IPS-NIHi7 (cell line): Measurements from ENCODE around the gene LAMA5.

Experiments used
- DNase-seq: peaks from one replicate; pipeline ENCODE4 v3.0.0; 2012; ENCODE audit warnings: mixed read lengths; ENCODE audit errors: extremely low spot score

The LAMA5 gene

DNA sequence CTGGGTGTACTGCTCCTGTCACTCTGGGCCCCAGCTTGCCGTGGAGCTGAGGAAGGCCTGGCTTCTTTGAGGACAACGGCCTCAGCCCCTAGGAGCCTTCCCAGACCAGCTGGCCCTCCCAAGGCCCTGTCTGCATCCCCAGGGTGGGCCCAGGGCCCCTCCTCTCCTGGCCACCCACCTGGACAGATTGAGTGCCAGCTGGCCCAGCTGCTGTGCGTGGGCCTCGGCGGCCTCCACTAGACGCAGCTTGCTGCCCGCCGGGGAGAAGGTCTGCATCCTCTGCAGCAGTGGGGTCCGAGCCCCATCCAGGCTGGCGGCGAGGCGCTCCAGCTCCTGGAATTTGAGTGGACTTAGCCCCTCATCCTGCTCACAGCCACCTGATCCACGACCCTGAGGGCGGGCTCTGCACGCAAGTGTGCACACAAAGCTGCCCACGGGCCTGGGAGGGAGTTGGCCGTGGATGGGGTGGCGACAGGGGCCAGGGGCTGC lies 49.9 kb downstream of the LAMA5 start:
- DNase-seq: no peak

DNA sequence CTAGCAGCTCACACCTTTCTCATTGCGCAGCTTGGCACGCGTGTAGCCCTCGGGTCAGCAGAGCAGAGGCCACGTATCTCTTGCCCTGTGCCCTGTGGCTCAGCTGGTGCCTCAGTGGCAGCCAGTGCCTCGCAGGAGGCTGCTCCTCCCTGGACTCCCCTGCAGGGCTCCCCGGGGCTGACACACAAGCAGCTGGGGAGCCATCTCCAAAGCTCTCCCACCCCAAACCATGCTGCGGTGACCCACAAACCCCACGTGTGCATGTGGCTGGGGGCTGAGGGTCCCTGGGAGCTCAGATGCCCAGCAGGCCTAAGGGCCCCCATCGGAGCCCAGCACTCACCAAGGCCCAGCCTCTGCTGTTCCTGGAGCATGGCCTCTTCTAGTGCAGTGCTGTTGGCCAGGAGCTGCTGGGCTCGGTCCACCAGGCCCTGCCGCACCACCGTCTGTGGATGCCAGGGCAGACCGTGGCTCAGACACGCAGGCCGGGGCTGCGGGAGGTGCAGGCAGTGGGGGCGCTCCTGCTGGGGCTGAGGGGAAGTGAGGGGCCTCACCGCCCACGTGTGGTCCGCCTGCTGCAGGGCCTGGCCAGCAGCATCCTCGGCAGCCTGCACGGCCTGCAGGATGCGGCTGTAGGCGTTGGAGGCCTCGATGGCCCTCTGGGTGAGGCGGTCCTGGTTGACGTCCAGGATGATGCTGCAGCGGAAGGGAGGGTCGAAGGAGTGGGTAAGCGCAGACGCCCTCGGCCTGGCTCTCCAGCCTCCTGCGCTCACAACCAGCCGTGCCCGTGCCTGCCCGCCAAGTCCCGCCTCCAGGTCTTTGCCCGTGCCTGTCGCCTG lies 50.6 kb downstream of the LAMA5 start:
- no peak for DNase-seq

DNA sequence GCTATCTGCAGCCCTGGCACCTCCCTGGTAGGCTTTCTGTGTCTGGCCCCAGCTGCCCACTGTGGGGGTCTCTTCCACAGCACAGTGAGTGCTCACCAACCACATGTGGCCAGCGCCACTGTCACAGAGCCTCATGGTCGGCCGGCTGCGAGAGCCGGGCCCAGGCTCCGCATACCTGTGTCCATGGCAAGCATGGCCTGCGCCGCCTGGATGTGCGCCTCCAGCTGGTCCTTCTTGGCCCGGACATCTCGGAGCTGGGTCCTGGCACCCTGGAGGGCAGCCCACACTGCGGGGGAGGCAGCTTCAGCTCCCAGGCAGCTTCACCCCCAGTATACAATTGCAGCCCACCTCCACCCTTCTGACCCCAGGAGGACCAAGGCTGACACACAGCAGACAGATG lies 51.3 kb downstream of the LAMA5 start:
- DNase-seq: no peak

DNA sequence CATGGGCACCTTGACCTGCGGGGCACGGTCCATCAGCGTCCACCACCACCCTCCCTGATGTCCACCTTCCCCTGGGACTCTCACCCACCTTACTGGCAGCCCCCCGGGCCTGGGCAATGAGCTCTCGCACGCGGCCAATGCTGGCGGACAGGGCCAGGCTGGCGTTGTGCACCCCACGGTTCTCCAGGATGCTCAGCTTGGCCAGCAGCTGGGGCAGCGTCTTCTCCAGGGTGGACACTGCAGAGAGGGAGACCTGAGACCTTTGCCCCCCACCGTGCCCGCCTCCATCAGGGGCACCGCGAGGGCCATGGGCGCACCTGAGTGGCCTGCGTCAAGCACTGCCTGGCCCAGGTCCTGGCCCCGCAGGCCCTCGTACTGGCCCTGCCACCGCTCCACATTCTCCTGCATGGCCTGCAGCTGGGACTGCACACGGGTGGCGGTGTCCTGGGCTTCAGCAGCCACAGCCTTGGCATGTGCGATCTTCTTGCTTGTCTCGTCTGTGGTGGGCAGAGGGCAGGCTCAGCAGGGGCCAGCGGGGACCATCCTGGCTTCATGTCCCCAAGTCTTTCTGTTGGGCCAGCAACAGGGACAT lies 52.3 kb downstream of the LAMA5 start:
- DNase-seq: no peak

DNA sequence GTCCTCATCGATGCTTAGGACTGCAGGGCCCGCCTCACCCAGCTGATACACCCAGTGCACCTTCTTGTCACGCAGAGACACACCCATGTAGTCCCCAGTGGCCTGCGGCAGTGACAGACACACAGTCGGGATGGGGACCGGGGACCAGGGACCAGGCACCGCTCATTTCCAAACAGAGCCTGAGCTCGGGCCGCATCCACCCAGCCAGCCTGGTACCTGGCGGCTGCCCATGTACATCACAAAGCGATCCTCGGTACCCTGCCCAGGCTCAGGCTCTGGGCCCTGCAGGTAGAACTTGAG lies 52.8 kb downstream of the LAMA5 start:
- no peak for DNase-seq

DNA sequence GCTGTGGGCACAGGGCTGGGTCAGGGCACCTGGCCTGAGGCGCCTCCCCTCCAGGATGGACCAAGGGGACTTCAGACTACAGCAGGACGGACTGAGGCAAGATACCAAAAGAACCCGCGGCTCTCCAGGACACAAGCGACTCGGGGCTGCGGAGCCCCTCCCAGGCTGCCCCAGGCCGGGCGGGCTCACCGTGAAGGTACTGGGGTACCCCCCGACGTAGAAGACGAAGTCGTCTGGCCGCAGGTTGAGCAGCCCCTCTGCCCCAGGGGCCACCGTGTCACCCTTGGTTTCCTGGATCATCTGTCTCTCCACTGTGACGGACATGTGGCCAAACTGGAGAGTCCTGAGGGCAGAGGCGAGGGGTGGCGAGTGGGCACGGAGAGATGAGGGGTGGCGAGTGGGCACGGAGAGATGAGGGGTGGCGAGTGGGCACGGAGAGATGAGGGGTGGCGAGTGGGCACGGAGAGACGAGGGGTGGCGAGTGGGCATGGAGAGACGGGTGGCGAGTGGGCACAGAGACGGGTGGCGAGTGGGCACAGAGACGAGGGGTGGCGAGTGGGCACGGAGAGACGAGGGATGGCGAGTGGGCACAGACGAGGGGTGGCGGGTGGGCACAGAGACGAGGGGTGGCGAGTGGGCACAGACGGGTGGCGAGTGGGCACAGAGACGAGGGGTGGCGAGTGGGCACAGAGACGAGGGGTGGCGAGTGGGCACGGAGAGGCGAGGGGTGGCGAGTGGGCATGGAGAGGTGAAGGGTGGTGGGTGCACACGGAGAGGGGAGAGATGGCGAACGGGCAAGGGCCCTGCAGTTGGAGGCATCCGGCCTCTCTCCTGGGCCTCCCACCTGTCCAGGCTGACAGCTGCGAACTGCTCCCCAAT lies 53.4 kb downstream of the LAMA5 start:
- DNase-seq: no peak

DNA sequence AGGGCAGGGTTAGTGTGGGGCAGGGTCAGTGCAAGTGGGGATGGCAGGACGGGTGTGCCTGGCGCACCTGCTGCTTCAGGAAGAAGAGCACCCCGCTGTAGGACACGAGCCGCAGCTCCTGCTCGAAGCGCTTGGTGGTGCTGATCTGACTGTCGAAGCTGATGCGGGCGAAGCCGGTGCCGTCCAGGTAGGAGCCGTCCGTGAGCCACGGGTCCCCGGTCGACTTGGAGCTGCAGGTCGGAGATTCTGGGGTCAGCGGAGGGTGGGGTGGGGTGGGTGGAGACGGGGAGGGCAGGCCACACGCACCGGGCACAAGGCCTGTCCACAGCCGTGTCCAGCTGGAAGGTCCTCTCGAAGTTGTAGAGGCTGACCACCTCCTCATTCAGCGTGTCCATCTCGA lies 54.1 kb downstream of the LAMA5 start:
- DNase-seq: no peak

DNA sequence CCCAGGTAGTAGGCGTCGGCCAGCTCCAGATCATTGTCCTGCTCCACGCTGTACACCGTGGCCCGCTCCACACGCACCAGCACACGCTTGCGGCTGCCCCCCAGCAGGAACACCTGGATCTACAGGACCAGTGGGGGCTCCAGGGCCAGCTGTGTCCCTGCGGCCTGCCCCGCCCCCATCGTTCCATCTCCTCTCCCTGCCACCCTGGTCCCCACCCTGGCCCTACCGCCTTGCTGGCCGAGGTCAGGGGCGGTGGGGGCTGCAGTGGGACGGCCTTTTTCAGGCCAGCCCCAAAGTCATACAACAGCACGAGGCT lies 54.5 kb downstream of the LAMA5 start:
- DNase-seq: no peak

DNA sequence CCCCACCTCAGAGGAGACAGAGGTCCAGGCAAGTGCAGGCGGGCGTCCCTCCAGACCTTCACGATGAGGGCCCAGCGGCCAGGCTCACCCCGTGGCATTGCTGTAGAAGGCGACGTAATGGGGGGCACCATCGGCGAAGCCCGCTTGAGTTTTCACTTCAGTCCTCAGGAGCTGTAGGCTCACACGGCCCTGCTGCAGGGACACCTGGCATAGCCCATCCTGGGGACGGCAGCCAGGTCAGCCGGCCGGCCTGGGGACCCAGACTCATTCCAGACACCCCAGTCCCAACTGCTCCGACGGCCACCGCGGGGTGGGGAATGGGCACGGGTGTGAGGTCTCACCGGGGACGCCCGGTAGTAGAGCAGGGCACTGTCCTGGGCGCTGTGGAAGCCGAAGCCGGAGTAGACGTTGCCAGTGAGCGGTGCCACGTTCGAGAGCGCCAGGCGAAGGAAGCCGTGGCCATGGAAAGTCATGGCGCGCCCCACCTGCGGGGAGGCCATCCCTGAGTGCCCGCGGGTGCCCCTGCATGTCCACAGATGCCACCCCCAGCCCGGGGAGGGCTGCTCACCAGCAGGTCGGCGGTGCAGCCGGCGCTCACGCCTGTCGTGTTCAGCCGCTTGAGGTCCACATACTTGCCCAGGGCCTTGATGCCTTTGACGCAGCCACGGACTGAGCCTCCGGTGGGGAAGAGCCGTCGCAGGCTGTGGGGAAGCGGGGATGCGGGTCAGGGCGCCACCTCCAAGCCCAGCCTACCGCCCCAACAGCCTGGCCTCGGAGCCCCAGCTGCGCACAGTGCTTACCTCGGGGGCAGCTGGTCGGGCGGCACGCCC lies 55.1 kb downstream of the LAMA5 start:
- no peak for DNase-seq

DNA sequence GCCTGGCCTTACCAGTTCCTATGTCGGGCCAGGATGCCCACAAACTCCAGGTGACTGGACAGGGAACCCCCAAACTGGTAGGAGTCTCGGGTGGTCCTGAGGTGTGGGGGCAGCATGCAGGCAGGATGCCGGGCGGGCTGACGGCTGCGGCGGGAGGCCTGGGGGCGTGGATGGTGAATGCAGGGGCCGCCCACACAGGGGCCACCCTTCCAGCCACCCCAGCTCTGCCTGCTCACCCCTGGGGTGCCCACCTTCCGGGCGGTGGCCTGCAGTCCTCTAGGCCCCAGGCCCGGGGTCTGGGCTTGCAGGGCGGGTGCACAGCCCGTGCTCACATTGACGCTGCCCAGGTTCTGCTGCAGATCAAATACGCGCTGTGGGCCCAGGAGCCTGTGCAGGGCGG lies 56.0 kb downstream of the LAMA5 start:
- DNase-seq: no peak

DNA sequence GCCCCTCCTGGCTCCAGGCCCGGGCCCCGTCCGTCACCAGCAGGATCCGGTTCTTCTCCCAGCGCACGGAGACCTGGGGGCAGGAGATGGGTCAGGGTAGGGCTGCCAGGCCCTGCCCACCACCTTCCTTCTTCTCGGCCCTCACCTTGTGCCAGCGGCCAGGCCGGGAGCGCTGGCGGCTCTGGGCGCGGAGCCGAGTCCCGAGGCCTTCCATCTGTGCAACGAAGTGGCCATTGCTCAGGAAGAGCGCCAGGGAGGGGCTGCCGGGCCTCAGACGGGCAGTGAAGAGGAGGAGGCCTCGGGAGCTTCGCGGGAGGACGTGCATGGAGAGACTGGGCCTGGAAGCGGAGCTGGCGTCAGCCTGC lies 56.4 kb downstream of the LAMA5 start:
- DNase-seq: no peak

DNA sequence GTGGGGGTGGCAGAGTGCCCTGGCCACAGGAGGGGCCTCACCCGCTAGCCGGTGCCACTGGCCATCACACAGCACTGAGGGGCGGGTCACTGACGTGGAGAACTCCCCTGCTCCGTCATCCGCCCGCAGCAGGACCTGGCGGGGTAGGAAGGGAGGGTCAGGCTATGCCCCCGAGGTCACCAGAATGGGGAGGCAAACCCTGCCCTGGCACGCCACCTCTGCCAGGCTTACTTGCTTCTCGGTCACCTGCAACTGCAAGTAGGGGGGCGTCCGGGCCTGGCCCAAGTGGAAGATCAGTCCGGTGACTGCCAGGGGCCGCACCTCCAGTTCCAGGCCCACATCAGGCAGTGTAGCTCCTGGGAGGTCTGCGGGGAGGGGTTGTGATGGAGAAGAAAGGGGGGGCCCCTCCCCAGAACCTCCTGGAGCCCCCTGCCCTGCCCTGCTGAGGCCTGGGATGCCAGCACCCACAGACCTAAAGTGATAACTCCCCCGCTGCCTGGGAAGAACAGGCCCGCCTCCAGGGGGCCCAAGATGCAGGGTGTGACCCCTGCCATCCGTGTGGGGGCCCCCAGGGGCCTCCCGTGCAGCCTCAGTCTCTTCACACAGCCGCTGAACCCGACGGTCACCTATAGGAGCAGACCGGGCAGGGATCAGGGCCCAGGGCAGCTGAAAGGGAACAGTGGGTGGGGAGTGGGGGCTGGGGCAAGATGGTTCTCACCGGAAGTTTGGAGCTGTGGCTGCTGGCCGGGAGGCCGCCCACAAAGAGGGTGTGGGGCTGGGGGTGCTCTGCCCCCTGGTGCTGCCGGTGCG lies 57.0 kb downstream of the LAMA5 start:
- no peak for DNase-seq

DNA sequence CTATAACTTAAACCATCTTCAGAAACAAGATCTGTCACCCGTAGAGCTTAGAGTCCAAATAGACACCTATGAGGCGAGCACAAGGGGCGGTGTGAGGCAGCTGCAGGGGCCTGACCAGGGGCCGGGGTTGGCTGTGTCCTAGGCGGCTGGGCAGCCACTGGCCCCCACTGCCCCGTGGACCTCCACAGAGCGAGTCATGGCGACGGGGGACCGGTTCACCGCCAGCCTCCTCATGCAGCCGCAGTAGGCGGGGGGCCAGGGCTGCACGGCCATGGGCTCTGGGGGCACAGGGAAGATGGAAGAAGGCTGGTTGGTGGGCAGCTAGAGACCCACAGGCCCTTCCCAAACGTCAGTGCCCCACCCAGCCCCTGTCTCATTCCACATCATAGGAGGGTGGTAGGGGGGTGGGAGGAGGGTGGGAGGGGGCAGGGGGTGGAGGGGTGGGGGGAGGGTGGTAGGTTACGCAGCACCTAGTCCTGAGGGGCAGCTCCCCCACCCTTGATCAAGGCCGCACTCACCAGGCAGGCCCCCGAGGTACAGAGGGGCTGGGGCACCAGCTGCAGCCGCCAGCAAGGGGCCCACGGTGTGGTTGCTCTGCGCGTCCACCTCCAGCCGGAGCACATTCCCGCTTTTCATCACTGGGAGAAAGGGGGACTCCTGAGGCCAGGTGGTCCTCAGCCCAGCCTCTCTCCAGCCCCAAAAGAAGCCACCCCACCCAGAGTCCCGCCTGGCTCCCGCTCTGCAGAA lies 57.7 kb downstream of the LAMA5 start:
- DNase-seq: no peak

DNA sequence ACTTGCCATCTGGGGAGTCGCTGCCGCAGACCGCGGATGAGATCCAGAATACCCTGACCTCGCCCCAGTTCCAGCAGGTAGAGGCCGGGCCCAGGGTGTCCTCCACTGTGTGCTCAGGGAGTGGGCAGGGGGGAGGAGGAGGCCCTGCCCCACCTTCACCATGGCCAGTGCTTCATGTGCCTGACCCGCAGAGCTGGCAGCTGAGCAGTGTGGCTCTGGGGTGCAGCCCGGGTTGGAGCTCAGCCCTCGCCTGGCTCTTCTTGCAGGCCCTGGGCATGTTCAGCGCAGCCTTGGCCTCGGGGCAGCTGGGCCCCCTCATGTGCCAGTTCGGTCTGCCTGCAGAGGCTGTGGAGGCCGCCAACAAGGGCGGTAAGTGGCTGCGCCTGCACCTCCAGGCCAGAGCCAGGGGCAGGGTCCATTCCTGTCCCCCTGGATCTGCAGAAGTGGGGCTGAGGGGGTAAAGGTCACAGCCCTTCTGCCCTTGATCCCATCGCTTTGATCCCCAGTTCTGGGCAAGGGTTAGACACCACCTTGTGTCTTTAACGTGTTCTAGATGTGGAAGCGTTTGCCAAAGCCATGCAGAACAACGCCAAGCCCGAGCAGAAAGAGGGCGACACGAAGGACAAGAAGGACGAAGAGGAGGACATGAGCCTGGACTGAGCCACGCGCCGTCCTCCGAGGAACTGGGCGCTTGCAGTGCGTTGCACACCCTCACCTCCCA lies 58.9 kb downstream of the LAMA5 start:
- DNase-seq: no peak

DNA sequence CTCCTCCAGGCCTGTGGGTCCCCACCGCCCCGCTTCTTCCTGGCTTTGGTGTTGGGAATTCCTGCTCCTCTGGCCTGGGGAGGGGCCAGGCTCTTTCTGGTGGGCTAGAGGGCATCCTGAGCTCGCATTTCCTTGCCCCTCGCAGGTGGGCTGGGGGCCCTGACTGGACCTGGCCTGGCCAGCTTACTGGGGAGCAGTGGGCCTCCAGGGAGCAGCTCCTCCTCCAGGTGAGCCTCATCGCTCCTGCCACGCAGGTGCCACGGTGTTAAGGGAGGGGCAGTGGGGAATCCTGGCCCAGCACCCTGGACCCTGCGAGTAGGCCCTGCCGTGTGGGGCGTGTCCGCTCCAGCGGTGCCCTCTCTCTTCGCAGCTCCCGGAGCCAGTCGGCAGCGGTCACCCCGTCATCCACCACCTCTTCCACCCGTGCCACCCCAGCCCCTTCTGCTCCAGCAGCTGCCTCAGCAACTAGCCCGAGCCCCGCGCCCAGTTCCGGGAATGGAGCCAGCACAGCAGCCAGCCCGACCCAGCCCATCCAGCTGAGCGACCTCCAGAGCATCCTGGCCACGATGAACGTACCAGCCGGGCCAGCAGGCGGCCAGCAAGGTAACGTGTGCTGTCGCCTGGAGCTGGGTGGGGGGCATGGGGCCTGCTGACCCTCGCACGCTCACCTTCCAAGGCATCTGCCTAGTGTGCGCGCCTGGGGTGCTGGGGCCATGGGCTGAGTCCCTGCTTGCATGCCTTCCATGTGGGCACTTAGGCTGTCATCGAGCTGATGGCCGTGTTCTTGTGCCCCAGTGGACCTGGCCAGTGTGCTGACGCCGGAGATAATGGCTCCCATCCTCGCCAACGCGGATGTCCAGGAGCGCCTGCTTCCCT lies 59.6 kb downstream of the LAMA5 start:
- DNase-seq: no peak

DNA sequence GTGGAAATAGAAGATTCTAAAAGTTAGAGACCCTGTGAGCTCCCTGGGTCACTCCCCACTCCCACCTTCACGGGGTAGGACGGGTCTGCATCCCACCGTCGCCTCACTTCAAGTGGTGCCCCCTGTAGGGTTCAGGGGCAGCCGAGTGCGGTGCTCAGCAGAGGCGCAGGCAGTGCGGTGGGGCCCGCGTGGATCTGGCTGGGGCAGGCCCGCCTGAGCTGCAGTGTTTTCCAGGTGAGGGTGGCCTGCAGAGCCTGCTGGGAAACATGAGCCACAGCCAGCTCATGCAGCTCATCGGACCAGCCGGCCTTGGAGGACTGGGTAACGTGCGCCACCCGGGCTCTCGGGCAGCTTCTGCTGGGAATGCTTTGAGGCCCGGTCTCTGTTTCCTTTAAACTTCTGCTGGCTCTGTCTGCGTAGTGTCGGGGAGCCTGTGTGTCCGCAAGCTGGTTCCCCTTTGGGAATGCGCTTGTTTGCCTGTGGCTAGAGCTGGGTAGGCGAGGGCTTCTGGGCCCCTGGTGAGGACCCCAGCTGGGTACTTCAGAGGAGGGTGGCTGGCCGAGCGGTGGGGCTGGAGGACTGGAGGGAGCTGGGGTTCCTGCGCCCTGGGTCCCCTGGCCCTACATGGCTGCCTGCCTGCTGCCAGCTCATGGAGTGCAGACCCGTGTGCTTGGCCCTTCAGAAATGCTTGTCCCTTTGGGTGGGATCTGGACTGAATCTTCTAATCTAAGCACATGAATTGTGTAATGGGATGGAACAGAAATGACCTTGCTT lies 60.5 kb downstream of the LAMA5 start:
- DNase-seq: no peak

DNA sequence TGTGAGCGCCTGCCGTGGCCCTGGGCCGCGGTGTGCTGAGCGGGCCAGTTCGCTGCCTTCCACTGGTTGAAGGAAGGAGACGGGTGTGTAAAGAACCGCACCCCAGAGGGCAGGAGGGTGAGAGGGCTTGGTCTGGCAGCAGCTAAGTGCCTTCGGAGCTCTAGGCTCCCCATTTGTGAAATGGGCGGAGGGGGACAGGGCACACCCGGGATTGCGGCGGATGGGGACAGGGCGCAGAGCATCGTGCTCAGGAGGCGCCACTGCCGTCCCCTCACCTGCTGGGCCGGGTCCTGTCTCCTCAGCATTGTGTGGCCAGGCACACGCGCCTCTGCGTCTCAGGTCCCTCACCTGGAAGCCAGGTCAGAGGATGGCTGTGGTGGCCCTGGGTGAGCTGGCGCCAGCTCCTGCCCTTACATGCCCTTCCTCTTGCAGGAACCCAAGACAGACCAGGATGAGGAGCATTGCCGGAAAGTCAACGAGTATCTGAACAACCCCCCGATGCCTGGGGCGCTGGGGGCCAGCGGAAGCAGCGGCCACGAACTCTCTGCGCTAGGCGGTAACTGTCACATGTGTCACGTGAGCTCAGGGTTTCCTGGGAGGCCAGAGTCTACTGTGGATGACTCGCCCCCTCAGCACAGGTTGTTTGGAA lies 61.2 kb downstream of the LAMA5 start:
- DNase-seq: no peak
